Activated CD4-positive, CD25-positive, alpha-beta regulatory T cell treated with anti-CD3 and anti-CD28 coated beads, Interleukin-2, amount 50 U/mL, for 16 hours (primary cell): ENCODE data around the gene GGTLC2.
"Not testable (repeated sequence)": the region's sequence is repeated elsewhere in the genome, so short reads cannot be mapped to it uniquely, and the experiment has no call there.

Experiments
- DNase-seq: peaks from one replicate; pipeline ENCODE4 v3.0.0-alpha.2; 2020; ENCODE audit warnings: low read depth, low spot score

The GGTLC2 gene

GRCh38 chr22:22636260-22636659 lies 8.2 kb upstream of the GGTLC2 start:
- not testable (repeated sequence) for DNase-seq

- DNase-seq: not testable (repeated sequence)
Observed at GRCh38 chr22:22638313-22638712, 6.1 kb upstream of the GGTLC2 start.

GRCh38 chr22:22642255-22642654 lies 2.2 kb upstream of the GGTLC2 start:
- not testable (repeated sequence) for DNase-seq

GRCh38 chr22:22645969-22646368 lies 1.6 kb downstream of the GGTLC2 start:
- not testable (repeated sequence) for DNase-seq

- not testable (repeated sequence) for DNase-seq
Observed at GRCh38 chr22:22647952-22648351, 3.5 kb downstream of the GGTLC2 start.

- DNase-seq: not testable (repeated sequence)
Observed at GRCh38 chr22:22648863-22649536, 4.6 kb downstream of the GGTLC2 start.

GRCh38 chr22:22649761-22650160 lies 5.3 kb downstream of the GGTLC2 start:
- DNase-seq: not testable (repeated sequence)

GRCh38 chr22:22650398-22650797 lies 6.0 kb downstream of the GGTLC2 start:
- DNase-seq: not testable (repeated sequence)

- DNase-seq: not testable (repeated sequence)
Observed at GRCh38 chr22:22650803-22651515, 6.5 kb downstream of the GGTLC2 start.

GRCh38 chr22:22651593-22651992 lies 7.2 kb downstream of the GGTLC2 start:
- not testable (repeated sequence) for DNase-seq

GRCh38 chr22:22652102-22652501 lies 7.7 kb downstream of the GGTLC2 start:
- DNase-seq: not testable (repeated sequence)

GRCh38 chr22:22652573-22652972 lies 8.2 kb downstream of the GGTLC2 start:
- DNase-seq: not testable (repeated sequence)

GRCh38 chr22:22653677-22654381 lies 9.4 kb downstream of the GGTLC2 start:
- DNase-seq: not testable (repeated sequence)

GRCh38 chr22:22655452-22656290 lies 11.3 kb downstream of the GGTLC2 start:
- DNase-seq: no peak

GRCh38 chr22:22657712-22658111 lies 13.3 kb downstream of the GGTLC2 start:
- no peak for DNase-seq

GRCh38 chr22:22661275-22661674 lies 16.9 kb downstream of the GGTLC2 start:
- DNase-seq: no peak

- DNase-seq: no peak
Observed at GRCh38 chr22:22662095-22662494, 17.7 kb downstream of the GGTLC2 start.

GRCh38 chr22:22663861-22664800 lies 19.7 kb downstream of the GGTLC2 start:
- no peak for DNase-seq

- DNase-seq: no peak
Observed at GRCh38 chr22:22666307-22667091, 22.1 kb downstream of the GGTLC2 start.
